A549 (cell line): ENCODE results near the gene OSTF1. TPM values are rescaled to one million over a fixed set of nuclear protein-coding genes. Genes with fewer than 3 reads are reported as not detected.

Experiments
- ATAC-seq, 2 experiments: fragments of 200-7000 bp in 1 of 2; fragments of >200 bp in 1 of 2; cut with Nextera tagmentation in 1 of 2; cut with Tn5 transposase in 1 of 2; 3 replicates each; pipeline versions ENCODE4 v1.8.0 to v1.9.1; 2018 to 2020; ENCODE audit warnings: mild to moderate bottlenecking in 1 of 2, moderate library complexity in 1 of 2
- CTCF ChIA-PET: fragments of 300-600 bp; sonication (Branson Sonifier 250); formaldehyde crosslinking; extraction: SDS; loops from one replicate; lab custom pipeline; 2021; ENCODE audit warnings: antibody characterized with exemption, inconsistent platforms; lab: Yijun Ruan, JAX
- POLR2A ChIA-PET: fragments of 350-600 bp; formaldehyde crosslinking; extraction: SDS; loops from one replicate; lab custom pipeline; 2021; ENCODE audit warnings: antibody characterized with exemption, inconsistent platforms; lab: Yijun Ruan, JAX
- DNase-seq, 2 experiments: peaks; one replicate each; pipeline versions ENCODE4 v3.0.0 to v3.0.0-alpha.2; 2011 to 2016; ENCODE audit warnings: low read depth in 1 of 2, low spot score in 1 of 2
- FAIRE-seq: peaks from 2 replicates; lab custom pipeline; 2011; peaks lifted over from hg19 to GRCh38; lab: Jason Lieb, UNC
- H3K27ac ChIP-seq, 2 experiments: fragments of >200 bp; sonication (Bioruptor Twin); formaldehyde crosslinking; 3 replicates each; pipeline ENCODE4 v1.5.1; 2016 to 2017
- H3K4me1 ChIP-seq: fragments of >200 bp; sonication (Bioruptor Twin); formaldehyde crosslinking; 3 replicates; pipeline ENCODE4 v1.6.1; 2016
- H3K4me2 ChIP-seq: fragments of >200 bp; sonication (Bioruptor Twin); formaldehyde crosslinking; 3 replicates; pipeline ENCODE4 v1.6.1; 2016
- H3K4me3 ChIP-seq: fragments of >200 bp; sonication (Bioruptor Twin); formaldehyde crosslinking; 3 replicates; pipeline ENCODE4 v1.5.1; 2016
- H3K9me3 ChIP-seq: fragments of >200 bp; sonication (Bioruptor Twin); formaldehyde crosslinking; 3 replicates; pipeline ENCODE4 v1.6.1; 2016
- CBX2 ChIP-seq: fragments of 200-600 bp; sonication (generic); IDR thresholded peaks from 2 replicates; pipeline ENCODE4 v1.6.1; 2016; ENCODE audit warnings: low read depth, mild to moderate bottlenecking, borderline replicate concordance
- CHD2 ChIP-seq: fragments of 150-350 bp; IDR thresholded peaks from 2 replicates; pipeline ENCODE4 v1.6.1; 2014; ENCODE audit warnings: low read length; ENCODE audit not compliant: partially characterized antibody
- CHD4 ChIP-seq: fragments of 200-600 bp; sonication (generic); IDR thresholded peaks from 2 replicates; pipeline ENCODE4 v1.6.1; 2016; ENCODE audit warnings: antibody characterized with exemption, mild to moderate bottlenecking, borderline replicate concordance
- CTCF ChIP-seq: fragments of >200 bp; sonication (Bioruptor Twin); formaldehyde crosslinking; IDR thresholded peaks from 3 replicates; pipeline ENCODE4 v1.5.1; 2016
- E2F6 ChIP-seq: IDR thresholded peaks from 2 replicates; pipeline ENCODE4 v1.6.1; 2012; ENCODE audit warnings: low read depth, borderline replicate concordance
- EHMT2 ChIP-seq: fragments of 200-600 bp; sonication (generic); IDR thresholded peaks from 2 replicates; pipeline ENCODE4 v1.6.1; 2016; ENCODE audit warnings: antibody characterized with exemption, low read depth, mild to moderate bottlenecking, moderate library complexity
- EP300 ChIP-seq, 2 experiments: fragments of >200 bp; sonication (Bioruptor Twin); formaldehyde crosslinking; IDR thresholded peaks; 2 replicates in 1 of 2; 3 replicates in 1 of 2; pipeline ENCODE4 v1.6.1; 2016 to 2017
- FOSB ChIP-seq: fragments of 250-450 bp; sonication (Bioruptor Pico); IDR thresholded peaks from 2 replicates; pipeline ENCODE4 v1.5.0; 2020; ENCODE audit warnings: mild to moderate bottlenecking, moderate library complexity
- FOSL2 ChIP-seq, 2 experiments: fragments of 450-650 bp in 1 of 2; fragments of >200 bp in 1 of 2; sonication (Bioruptor Twin) in 1 of 2; formaldehyde crosslinking; IDR thresholded peaks; 2 replicates each; pipeline versions ENCODE4 v1.5.0 to v1.6.1; 2016 to 2020; ENCODE audit warnings: mild to moderate bottlenecking in 1 of 2, moderate library complexity in 1 of 2
- HES2 ChIP-seq: fragments of >200 bp; sonication (Bioruptor Twin); formaldehyde crosslinking; IDR thresholded peaks from 2 replicates; pipeline ENCODE4 v1.6.1; 2016
- JUN ChIP-seq, 2 experiments: fragments of >200 bp; sonication (Bioruptor Twin); formaldehyde crosslinking; IDR thresholded peaks; 2 replicates in 1 of 2; 3 replicates in 1 of 2; pipeline ENCODE4 v1.6.1; 2016 to 2017
- MAX ChIP-seq: IDR thresholded peaks from 2 replicates; pipeline ENCODE4 v1.6.1; 2012
- MAZ ChIP-seq: fragments of 150-350 bp; IDR thresholded peaks from 2 replicates; pipeline ENCODE4 v1.6.1; 2014; ENCODE audit warnings: antibody characterized with exemption, low read depth, low read length, borderline replicate concordance
- NPAS2 ChIP-seq: fragments of 250-450 bp; sonication (Bioruptor Pico); IDR thresholded peaks from 2 replicates; pipeline ENCODE4 v1.8.0; 2022; ENCODE audit warnings: mild to moderate bottlenecking, moderate library complexity, borderline replicate concordance
- NR3C1 ChIP-seq: fragments of >200 bp; sonication (Bioruptor Twin); formaldehyde crosslinking; IDR thresholded peaks from 3 replicates; pipeline ENCODE4 v1.6.1; 2017
- PHF8 ChIP-seq: fragments of 200-600 bp; sonication (generic); IDR thresholded peaks from 2 replicates; pipeline ENCODE4 v1.6.1; 2016; ENCODE audit warnings: low read depth, mild to moderate bottlenecking, antibody characterized with exemption, moderate library complexity, borderline replicate concordance
- POLR2AphosphoS2 ChIP-seq: conservative IDR thresholded peaks from 2 replicates; pipeline ENCODE4 v1.6.1; 2012; ENCODE audit warnings: low read length, improper control_type of control experiment, inconsistent platforms
- RAD21 ChIP-seq, 2 experiments: fragments of >200 bp in 1 of 2; sonication (Bioruptor Twin) in 1 of 2; formaldehyde crosslinking in 1 of 2; IDR thresholded peaks in 1 of 2; conservative IDR thresholded peaks in 1 of 2; 2 replicates in 1 of 2; 3 replicates in 1 of 2; pipeline ENCODE4 v1.6.1; 2012 to 2018; ENCODE audit warnings: inconsistent platforms in 1 of 2
- RARB ChIP-seq: fragments of 250-450 bp; sonication (Bioruptor Pico); IDR thresholded peaks from 2 replicates; pipeline ENCODE4 v1.8.0; 2021; ENCODE audit warnings: mild to moderate bottlenecking, moderate library complexity
- REST ChIP-seq: fragments of 200-600 bp; sonication (generic); IDR thresholded peaks from 2 replicates; pipeline ENCODE4 v1.6.1; 2016; ENCODE audit warnings: antibody characterized with exemption, mild to moderate bottlenecking, moderate library complexity
- RFX5 ChIP-seq: fragments of 450-650 bp; IDR thresholded peaks from 2 replicates; pipeline ENCODE4 v1.7.1; 2014; ENCODE audit warnings: antibody characterized with exemption, mild to moderate bottlenecking, moderate library complexity
- RNF2 ChIP-seq: fragments of 200-600 bp; sonication (generic); IDR thresholded peaks from 2 replicates; pipeline ENCODE4 v1.6.1; 2016; ENCODE audit warnings: low read depth, mild to moderate bottlenecking, antibody characterized with exemption, moderate library complexity, borderline replicate concordance
- SMC3 ChIP-seq: fragments of >200 bp; sonication (Bioruptor Twin); formaldehyde crosslinking; IDR thresholded peaks from 3 replicates; pipeline ENCODE4 v1.6.1; 2018; ENCODE audit warnings: inconsistent platforms
- TP53 ChIP-seq: fragments of 250-450 bp; sonication (Bioruptor Pico); IDR thresholded peaks from 2 replicates; pipeline ENCODE4 v1.5.0; 2021; ENCODE audit warnings: mild to moderate bottlenecking, moderate library complexity
- ZC3H11A ChIP-seq: fragments of 450-650 bp; IDR thresholded peaks from 2 replicates; pipeline ENCODE4 v1.6.1; 2014; ENCODE audit warnings: antibody characterized with exemption, mild to moderate bottlenecking
- ZNF302 ChIP-seq: fragments of 250-450 bp; sonication (Bioruptor Pico); IDR thresholded peaks from 2 replicates; pipeline ENCODE4 v1.9.0; 2021; ENCODE audit warnings: inconsistent platforms, mild to moderate bottlenecking, moderate library complexity
- ZSCAN20 ChIP-seq: fragments of 250-450 bp; sonication (Bioruptor Pico); IDR thresholded peaks from 2 replicates; pipeline ENCODE4 v1.8.0; 2022; ENCODE audit warnings: mild to moderate bottlenecking, moderate library complexity
- WGBS: methylation state at CpG from one replicate; pipeline ENCODE4 v1.1.6; 2017; ENCODE audit errors: missing lambda C conversion rate; 5-methylcytosine and 5-hydroxymethylcytosine counted together
- polyA plus RNA-seq, 4 experiments: library from polyadenylated mRNA; depleted of rRNA in 3 of 4; stranded (reverse); fragments of >200 nt; fragmentation: RNase III in 1 of 4; extraction: RNeasy Plus Mini Kit Qiagen cat#74134 plus additional on column Dnase treatment in 1 of 4; gene quantifications; 2 replicates in 3 of 4; 3 replicates in 1 of 4; pipeline ENCODE4 v1.2.3, GENCODE V29; 2011 to 2017

The OSTF1 gene
- polyA plus RNA-seq, 2 of the 4 experiments (the other 2 are of a cell fraction) = 12.7 to 13.3 TPM

- Histone ChIP-seq H3K4me2 (no peak overlapping the region), H3K27ac (no peak overlapping the region), H3K9me3 (no peaks in the 10 kb centered on the region), H3K4me1 (no peaks in the 10 kb centered on the region), H3K4me3 (no peak overlapping the region)
- no peak for DNase-seq
- ChIA-PET CTCF (interaction anchor here (0.9 to 1.7 kb wide), 2 partner anchors 11 to 154 kb away, joined by 4 read pairs; partner anchors contain the start of gene C9orf40), POLR2A (no interaction called here)
- FAIRE-seq = no peak
- ATAC-seq = no peak
- TF ChIP-seq CHD2 = no peak
- TF ChIP-seq NPAS2 (CRISPR knock-in tag) = no peak
- TF ChIP-seq RNF2 = no peak
- TF ChIP-seq TP53 (CRISPR knock-in tag) = no peak
- TF ChIP-seq SMC3 = no peak
- TF ChIP-seq RFX5 = no peak
- TF ChIP-seq MAX = no peak
- TF ChIP-seq RAD21 (conservative IDR thresholded peaks at IDR 0.05 in 1 of 2, IDR thresholded peaks at IDR 0.05 in 1 of 2) = no peak
- no peak for TF ChIP-seq NR3C1
- TF ChIP-seq ZNF302 = no peak
- TF ChIP-seq FOSB (CRISPR knock-in tag) = no peak
- no peak for TF ChIP-seq CTCF
- TF ChIP-seq JUN (IDR thresholded peaks at IDR 0.05) = no peak
- 88% methylated on average over 2 of the region's 2 CpGs for WGBS
Measured at GRCh38 chr9:75105841-75106240, 17.5 kb downstream of the OSTF1 start.

GRCh38 chr9:75106857-75107256 is 18.5 kb downstream of the OSTF1 start:
- DNase-seq = no peak
- no peaks in the 10 kb centered on the region for H3K4me1 ChIP-seq
- TF ChIP-seq E2F6 = no peak
- TF ChIP-seq HES2 = no peak
- TF ChIP-seq RFX5 = no peak
- no peak for TF ChIP-seq RAD21 (conservative IDR thresholded peaks at IDR 0.05 in 1 of 2, IDR thresholded peaks at IDR 0.05 in 1 of 2)
- TF ChIP-seq PHF8 = no peak
- TF ChIP-seq EP300 (IDR thresholded peaks at IDR 0.05) = no peak
- TF ChIP-seq CHD4 = no peak
- TF ChIP-seq NPAS2 (CRISPR knock-in tag) = no peak
- no peak for TF ChIP-seq ZC3H11A
- TF ChIP-seq FOSL2 (IDR thresholded peaks at IDR 0.05) = no peak
- no peak for TF ChIP-seq FOSL2 (CRISPR knock-in tag; IDR thresholded peaks at IDR 0.05)
- no peak for TF ChIP-seq POLR2AphosphoS2
- TF ChIP-seq ZSCAN20 = no peak
- ChIA-PET POLR2A (no interaction called here), CTCF (no interaction called here)
- H3K4me2 ChIP-seq = no peak overlapping the region
- no peaks in the 10 kb centered on the region for H3K9me3 ChIP-seq
- H3K4me3 ChIP-seq = no peak overlapping the region
- FAIRE-seq = no peak
- H3K27ac ChIP-seq = no peak overlapping the region
- WGBS = 93% methylated on average over 6 of the region's 6 CpGs
- ATAC-seq = no peak

- Histone ChIP-seq H3K4me2 (no peak overlapping the region), H3K4me3 (no peak overlapping the region), H3K4me1 (no peaks in the 10 kb centered on the region), H3K27ac (no peak overlapping the region), H3K9me3 (no peaks in the 10 kb centered on the region)
- DNase-seq = no peak
- FAIRE-seq = no peak
- WGBS = 88% methylated on average over 4 of the region's 4 CpGs
- CTCF ChIA-PET = no interaction called here
- no peak for ATAC-seq
- POLR2A ChIA-PET = no interaction called here
- TF ChIP-seq E2F6 (no peak), REST (no peak), RNF2 (no peak), ZSCAN20 (no peak), MAZ (no peak), RARB (no peak), CBX2 (no peak), EHMT2 (no peak), RFX5 (no peak)
Measured at GRCh38 chr9:75108571-75108970, 20.3 kb downstream of the OSTF1 start.
